GM11168 (cell line): Measurements from ENCODE around the gene NR6A1.

Experiments used
- in situ Hi-C: fragments of 300-500 bp; cut with MboI; formaldehyde crosslinking; loops from one replicate; pipeline ENCODE4 v1.12.0; 2022; ENCODE audit warnings: low sequenced_read_pairs; ENCODE audit not compliant: unreplicated experiment

NR6A1 gene

GRCh38 chr9:124596172-124596839 lies 174.8 kb downstream of the NR6A1 start:
- in situ Hi-C loops, result no loop called here

DNA sequence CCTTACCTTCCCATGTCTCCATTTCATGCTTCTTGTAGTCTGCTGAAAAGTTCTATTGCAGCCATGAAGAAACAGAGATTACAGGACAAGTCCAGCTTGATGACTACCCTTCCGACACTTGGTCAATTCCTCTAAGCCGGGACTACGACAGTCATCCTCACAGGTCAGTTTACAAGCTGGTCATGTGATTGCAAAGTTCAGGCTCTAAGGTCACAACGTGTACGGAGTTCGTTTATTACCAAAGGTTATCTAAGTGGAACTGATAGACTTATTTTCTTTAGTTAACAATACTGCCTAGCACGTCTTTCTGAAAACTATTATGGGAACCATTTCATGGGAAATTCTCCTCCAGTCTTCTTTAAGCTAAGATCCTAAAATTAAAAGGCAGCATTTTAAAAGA lies 175.4 kb downstream of the NR6A1 start:
- in situ Hi-C loops, result no loop called here

- in situ Hi-C loops, result no loop called here
Measured at GRCh38 chr9:124594673-124595072, 176.4 kb downstream of the NR6A1 start.

DNA sequence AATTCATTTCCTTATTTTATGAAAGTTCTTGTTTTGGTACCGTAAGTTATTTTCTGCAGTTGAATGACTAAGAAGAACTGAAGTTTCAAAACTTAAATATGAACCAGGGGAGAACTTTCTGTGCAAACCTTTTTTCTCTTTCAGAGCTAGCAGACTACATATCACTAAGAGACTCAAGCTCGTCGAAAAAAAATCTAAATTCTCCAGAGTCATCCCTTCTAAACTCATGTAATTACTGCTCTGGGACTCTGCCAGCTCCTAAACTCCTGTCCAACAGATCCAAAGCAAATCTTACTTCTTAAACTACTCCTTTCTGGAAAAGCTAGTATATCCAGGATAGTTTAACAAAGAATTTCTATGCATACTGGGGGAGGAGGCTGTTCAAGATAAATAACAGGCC lies 176.9 kb downstream of the NR6A1 start:
- in situ Hi-C loops, result no loop called here

GRCh38 chr9:124593651-124594058 lies 177.5 kb downstream of the NR6A1 start:
- in situ Hi-C loops, result no loop called here

DNA sequence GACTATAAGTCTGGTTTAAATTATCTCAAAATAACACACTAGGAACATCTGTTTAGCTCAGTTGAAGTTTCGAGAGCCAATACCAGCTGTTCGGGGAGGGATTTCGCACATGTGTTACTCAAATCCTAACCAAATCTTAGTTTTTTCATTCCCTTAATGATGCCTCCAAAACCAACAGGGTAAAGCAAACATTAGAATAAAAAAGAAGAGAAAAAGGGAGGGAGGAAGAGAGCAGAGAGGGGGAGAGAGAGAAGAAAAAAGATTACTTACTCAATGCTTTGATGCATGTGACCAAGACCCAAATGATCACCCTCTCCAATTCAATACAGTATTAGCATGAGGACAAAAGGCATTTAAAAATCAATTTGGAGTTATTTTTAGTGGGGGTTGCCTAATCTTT lies 177.9 kb downstream of the NR6A1 start:
- in situ Hi-C loops, result no loop called here

- in situ Hi-C loops, result no loop called here
Measured at GRCh38 chr9:124590889-124591641, 180.0 kb downstream of the NR6A1 start.

GRCh38 chr9:124584631-124585030 lies 186.5 kb downstream of the NR6A1 start:
- in situ Hi-C loops, result no loop called here

DNA sequence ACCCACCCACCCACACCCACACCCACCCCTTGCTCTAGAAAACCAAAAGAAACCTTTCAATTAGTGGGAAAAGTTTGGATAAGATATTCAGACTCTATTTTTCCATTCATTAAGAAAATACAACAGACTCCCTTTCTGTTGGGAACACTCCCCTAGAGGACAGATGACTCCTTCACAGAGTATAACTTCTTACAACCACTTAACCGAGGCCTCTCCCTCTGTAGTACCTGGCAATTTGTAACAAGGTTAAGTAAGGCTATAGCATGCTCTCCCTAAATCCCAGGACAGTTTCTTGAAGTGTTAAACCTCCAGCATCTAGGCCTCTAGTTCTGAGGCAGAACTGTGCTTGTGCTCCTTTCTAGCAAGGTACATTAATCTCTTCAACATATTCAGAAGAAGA lies 188.0 kb downstream of the NR6A1 start:
- in situ Hi-C loops, result no loop called here

GRCh38 chr9:124580186-124580585 lies 190.9 kb downstream of the NR6A1 start:
- in situ Hi-C loops, result no loop called here

DNA sequence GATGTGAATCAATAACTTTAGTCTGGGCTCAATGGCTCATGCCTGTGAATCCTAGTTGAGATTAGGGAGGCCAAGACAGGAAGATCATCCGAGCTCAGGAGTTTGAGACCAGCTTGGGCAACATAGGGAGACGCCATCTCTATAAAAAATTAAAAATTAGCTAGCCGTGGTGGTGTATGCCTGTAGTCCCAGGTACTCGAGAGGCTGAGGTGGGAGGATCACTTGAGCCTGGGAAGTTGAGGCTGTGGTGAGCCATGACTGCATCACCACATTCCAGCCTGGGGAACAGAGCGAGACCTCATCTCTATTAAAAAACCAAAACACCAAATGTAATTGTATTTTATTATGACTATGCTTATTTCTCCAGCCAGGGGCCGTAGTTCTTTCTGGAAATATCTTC lies 194.4 kb downstream of the NR6A1 start:
- in situ Hi-C loops, result no loop called here

DNA sequence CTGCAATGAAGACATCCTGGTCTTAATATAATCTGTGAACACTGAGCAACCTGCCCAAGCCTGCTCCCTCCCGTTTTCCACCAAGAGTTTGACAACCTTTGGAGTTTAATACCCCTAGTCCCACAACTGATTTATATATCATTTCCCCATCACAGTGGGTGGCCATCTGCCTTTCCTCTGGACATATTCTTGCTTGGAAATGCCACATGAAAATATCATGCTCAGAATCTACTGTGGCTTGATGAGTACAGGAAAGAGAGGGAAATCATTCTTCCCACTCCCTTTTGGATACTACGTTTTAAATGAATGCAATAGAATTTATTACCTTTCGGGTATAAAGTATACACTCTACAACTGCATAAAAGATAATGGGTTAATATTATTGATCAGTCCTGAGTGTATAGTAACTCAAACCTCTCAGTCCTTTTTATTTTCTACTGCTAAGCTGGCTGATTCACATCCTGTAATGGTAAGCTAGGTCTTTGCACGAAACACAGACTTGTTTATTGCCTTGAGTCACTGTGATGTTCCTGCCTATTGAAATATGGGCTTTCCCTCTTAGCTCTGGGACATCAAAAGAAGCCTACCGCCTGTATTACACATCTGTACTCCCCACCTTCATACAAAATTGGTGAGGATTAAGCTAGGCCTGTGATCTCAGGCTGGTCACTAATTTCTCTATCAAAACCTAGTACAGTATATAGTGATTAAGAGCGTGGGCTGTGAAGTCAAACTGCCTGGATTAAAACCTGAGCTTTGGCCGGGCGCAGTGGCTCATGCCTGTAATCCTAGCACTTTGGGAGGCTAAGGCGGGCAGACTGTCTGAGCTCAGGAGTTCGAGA lies 196.4 kb downstream of the NR6A1 start:
- in situ Hi-C loops, result no loop called here

DNA sequence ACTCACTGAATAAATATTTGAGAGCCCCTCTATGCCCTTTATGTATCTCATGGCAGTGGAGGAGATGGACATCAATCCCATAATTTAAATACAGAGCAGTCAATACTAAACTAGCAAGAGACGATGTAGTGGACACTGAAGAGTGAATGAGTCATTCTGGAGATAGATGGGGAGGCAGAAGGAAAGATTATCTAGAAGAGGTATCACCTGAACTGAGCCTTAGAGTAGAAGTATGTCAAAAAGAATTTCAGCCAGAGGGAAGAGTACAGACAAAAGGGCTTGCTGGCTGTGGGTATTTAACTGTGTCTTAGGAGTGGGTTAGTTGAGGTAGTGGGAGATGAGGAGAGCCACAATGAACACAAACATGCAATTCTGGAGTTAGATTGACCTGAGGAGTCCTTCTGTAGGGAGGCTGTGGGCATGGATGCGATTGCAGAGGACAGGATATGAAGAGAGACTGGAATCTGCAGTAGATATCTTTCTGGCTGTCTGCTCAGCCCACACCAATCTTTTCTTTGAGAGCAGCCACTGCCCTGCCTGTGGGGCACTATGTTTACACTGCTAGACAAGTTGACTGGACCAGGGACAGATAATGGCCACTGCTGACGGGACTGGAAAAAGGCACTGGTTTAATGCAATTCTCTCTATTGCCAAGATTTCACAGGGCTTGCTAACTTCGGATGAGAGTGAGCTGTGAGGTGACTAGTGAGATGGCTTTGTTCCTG lies 200.0 kb downstream of the NR6A1 start:
- in situ Hi-C loops, result no loop called here

DNA sequence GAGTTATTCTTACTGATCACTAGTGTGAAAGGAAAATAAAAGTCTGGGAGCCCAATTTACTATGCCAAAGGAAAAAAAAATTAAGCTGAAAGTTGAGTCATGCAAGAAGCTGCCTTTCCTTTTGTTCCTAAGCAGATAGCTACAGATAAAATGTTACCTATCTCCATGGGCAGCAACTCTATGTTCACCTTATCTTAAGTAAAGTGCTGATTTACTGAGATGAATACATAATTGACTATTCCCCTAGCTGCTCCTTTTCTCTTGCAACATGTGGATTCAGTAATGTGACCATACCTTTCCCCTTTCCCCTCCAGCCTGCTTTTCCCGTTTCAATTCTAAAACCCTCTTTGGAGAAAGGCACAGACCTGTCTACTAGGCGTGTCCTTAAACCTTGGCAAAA lies 201.2 kb downstream of the NR6A1 start:
- in situ Hi-C loops, result no loop called here

- in situ Hi-C loops, result no loop called here
Measured at GRCh38 chr9:124567362-124567761, 203.7 kb downstream of the NR6A1 start.

DNA sequence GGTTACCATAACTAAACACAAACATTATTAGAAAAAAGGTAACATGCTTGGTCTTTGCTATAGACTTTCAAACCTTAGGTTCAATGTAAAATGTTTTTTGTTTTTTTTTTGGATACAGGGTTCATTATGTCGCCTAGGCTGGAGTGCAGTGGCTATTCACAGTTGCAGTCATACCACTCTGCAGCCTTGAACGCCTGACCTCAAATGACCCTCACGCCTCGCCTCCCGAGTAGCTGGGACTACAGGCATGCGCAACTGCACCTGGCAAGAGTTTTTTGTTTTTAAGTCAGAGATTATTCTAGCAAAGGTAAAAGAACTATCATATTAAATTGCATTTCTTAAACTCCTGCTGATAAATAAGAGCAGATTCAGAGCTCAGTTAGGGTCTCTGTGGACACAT lies 208.8 kb downstream of the NR6A1 start:
- in situ Hi-C loops, result no loop called here

DNA sequence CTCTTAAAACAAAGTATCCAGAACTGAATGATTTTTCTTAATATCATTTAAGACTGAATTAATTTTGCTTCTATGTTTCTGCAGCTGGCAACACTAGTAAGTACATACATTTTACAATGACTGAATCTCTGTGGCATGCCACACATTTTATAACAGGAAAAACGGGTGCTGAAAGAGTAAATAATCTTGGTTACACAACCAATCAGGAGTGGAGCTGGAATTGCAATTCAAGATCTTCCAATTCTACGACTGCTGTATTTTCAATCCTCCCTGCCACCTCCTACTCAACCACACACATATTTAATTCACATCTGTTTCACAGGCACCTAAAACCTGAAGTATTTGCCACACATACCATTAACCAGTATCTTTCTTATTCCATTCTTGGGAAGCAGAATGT lies 211.2 kb downstream of the NR6A1 start:
- in situ Hi-C loops, result no loop called here

- in situ Hi-C loops, result no loop called here
Measured at GRCh38 chr9:124558777-124559470, 212.2 kb downstream of the NR6A1 start.

GRCh38 chr9:124557895-124558294 lies 213.2 kb downstream of the NR6A1 start:
- in situ Hi-C loops, result no loop called here

- in situ Hi-C loops, result no loop called here
Measured at GRCh38 chr9:124555043-124555442, 216.1 kb downstream of the NR6A1 start.
